GM18508 (cell line): ENCODE results near the gene KCNMB1.
"Not testable (repeated sequence)": the region's sequence is repeated elsewhere in the genome, so short reads cannot be mapped to it uniquely, and the experiment has no call there.

Source experiments
- ATAC-seq: cut with Tn5 transposase; IDR thresholded peaks from one replicate; pipeline ENCODE4 v1.9.1; 2021; ENCODE audit warnings: moderate number of reproducible peaks; ENCODE audit not compliant: insufficient read depth, unreplicated experiment

Gene KCNMB1

DNA sequence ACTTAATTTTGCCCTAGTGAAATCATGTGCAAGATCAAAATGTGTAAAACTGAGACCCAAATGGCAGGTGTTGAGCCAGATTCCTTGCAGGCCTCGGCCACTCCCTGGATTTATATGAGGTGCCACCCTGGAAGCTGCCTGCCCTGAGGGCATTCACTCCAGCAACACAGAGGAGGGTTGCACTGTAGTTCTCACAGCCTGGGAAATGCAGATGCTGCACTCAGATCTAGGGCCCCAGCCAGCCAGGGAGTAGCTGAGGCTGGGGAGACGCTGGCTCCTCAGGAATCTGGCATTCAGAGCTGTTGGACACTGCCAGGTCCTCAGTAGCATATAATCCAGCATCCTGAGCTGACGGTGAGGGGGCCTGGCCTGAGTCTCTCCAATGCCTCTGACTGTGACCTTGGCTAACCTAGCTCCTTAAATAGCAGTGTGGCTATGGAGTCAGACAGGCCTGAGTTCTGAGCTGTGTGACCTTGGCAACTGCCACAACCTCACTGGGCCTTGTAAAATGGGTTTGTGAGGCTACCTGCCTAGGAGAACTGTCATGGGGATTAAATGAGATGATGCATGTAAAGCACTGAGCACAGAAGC lies 8.7 kb downstream of the KCNMB1 start:
- ATAC-seq, result no peak

DNA sequence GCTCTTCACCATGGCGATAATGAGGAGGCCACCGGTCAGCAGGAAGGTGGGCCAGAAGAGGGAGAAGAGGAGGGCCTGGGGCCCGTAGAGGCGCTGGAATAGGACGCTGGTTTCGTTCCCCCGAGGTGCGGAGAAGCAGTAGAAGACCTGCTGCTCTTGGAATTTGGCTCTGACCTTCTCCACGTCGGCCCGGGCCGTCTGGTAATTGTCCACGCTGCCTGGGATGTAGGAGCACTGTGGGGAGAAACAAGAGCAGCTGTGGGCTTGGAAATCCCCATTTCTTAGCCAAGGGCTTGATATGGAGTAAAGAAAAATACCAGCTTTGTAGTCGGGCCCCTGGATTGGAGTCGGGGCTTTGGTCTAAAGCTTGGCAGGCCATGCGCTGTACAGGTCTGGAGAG lies 10.4 kb downstream of the KCNMB1 start:
- ATAC-seq, result no peak

DNA sequence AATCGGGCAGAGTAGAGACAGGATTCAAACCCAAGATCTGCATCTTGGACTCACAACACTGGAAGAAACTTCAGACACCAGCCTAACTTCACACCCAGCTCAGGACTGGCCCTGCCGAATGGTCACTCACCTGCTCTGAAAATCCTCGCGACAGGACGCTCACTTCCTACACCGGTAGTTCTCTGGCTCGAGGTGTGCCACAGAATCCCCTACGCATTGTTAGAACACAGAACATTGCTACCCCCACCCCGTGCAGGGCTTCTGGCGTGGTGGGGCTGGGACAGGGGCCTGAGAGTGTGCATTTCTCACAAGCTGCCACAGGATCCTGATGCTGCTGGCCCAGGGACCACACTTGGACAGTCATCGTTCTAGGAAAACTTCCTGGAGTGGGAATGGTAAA lies 12.1 kb downstream of the KCNMB1 start:
- no peak for ATAC-seq

DNA sequence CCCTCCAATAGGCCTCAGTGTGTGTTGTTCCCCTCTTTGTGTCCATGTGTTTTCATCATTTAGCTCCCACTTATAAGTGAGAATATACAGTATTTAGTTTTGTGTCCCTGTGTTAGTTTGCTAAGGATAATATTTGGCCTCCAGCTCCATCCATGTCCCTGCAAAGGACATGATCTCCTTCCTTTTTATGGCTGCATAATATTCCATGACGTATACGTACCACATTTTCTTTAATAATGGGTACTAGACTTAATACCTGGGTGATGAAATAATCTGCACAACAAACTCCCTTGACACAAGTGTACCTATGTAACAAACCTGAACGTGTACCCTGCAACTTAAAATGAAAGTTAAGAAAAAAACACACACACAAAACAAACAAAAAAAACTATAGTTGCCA lies 12.6 kb downstream of the KCNMB1 start:
- ATAC-seq, result not testable (repeated sequence)

DNA sequence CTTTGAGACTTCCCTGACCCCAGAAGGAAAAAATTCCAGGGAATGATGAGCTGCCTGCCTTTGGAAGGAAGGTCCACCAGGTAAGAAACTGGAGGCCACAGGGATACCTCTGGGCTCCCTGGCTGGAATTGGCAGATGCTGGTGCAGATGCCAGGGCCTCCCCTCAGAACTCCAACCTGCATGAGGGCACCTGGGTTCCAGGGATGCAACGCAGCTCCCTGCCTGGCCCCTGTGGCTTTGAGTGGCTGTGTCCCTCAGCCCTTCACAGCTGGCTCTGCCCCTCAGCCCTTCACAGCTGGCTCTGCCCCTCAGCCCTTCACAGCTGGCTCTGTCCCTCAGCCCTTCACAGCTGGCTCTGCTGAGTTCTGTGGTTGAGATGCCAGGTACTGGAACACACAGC lies 13.9 kb downstream of the KCNMB1 start:
- ATAC-seq, result no peak

DNA sequence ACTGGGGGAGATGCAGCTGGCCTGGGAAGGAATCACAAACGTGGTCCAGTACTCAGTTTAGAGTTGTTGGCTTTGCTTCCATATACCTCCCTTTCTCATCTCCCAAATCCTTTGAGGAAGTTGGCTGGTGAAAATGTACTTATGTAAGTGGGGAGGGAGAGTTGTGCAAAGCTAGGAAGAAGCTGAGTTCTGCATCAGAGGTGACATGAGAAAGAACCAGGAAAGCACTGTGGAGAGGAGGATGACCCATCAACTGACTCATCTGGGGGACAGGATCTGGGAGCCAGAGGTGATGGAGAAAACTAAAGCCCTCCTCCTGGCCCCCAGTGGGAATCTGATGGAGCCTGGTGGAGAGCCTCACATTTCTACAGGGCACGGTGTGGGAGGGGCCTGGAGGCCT lies 16.2 kb downstream of the KCNMB1 start:
- no peak for ATAC-seq

DNA sequence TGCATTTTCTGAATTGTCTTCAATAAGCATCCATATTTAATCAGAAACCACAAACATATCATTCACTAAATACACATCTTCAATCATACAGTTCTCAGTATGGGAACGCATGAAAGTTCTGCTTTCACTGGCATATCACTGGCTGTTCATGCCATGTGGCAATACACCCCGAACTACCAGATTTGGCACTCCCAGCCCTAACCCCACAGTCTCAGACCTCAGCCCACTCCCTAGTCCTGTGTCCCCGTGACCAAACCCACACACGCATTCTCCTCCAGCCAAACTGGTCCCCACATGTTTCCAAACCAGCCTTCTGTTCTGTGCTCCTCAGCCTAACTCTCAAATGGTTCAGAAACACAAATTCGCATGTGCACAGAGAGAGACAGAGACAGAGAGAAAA lies 20.6 kb downstream of the KCNMB1 start:
- ATAC-seq, result no peak

DNA sequence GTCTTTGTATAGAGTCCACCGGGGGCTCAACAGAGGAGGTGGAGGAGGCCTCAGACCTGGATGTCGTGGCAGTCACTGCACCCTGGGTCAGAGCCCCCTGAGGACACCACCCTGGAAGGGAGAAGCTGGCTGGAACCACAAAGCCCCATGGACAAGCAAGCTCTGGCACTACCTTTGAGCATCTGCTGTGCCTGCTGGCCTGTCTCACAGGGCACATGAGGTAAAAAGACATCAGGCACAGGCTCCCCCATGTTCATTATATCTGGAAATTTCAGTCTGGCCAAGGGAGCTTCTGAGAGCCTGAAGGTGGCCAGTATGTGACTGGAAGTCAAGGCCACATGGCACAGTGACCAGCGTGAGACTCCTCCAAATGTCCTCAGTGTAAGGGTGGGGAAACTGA lies 22.9 kb downstream of the KCNMB1 start:
- no peak for ATAC-seq

DNA sequence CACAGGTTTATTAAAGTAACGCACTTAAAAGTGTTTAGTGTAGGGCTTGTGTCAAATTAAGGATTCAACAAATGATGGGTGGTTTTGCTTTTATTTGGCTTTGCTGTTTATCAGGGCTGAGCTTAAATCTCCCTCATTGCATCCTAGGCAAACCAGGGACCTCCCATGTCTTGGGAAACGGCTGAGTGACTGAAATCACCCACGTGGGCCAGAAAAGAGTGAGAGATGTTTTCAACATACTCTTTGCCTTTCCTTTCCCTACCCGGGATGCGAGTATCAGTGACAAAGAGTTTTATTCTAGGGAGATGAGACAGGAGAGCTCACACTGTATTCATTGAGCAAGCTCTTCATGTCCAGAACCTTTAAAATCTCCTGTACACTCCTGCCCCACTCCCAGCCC lies 23.3 kb downstream of the KCNMB1 start:
- no peak for ATAC-seq

DNA sequence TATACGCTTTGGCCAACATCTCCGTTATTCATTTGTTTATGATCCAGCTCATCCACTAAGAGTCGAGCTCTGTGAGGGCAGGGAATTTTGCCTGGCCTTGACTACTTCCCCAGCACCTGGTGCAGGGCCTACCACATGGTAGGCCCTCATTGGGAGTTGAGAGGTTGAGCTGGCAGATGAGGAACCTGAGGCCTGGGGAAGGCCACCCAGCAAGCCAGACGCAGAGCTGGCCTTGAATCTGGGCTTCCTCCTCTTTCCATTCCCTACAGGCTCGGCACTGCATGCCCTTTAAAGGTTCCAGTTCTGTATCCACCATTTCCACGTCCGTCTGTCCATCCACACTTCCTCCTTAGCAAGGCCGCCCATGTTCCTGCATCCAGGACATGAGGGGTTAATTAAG lies 24.2 kb downstream of the KCNMB1 start:
- no peak for ATAC-seq

DNA sequence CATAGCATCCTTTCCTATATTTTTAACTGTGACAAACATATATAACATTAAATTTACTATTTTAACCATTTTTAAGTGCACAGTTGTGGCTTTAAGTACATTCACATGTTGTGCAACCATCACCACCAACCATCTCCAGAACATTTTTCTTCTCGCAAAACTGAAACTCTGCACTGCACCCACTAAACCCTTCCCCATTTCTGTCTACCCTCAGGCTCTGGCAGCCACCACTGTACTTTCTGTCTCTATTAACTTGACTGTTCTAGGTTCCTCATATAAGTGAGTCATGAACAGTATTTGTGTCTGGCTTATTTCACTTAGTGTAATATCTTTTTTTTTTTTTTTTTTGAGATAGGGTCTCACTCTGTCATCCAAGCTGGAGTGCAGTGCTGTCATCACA lies 25.5 kb downstream of the KCNMB1 start:
- no peak for ATAC-seq

DNA sequence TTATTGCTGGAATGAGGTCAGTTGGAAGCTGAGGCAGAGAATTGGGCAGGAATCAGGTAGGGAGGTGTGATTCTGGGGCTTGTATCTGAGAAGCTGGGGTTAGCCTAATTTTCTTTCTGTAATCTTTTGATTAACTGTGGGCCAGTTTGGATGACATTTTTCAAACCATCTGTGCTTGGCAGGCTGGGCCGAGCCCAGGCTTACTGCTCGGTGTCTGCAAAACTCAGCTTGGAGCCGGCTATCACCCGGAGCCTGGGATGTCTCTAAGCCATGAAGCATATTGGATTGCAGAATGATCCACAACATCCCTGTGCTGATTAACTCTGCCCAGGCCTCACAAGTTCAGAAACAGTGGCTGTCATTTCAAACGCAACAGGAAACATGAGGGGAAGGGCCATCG lies 26.5 kb downstream of the KCNMB1 start:
- no peak for ATAC-seq

DNA sequence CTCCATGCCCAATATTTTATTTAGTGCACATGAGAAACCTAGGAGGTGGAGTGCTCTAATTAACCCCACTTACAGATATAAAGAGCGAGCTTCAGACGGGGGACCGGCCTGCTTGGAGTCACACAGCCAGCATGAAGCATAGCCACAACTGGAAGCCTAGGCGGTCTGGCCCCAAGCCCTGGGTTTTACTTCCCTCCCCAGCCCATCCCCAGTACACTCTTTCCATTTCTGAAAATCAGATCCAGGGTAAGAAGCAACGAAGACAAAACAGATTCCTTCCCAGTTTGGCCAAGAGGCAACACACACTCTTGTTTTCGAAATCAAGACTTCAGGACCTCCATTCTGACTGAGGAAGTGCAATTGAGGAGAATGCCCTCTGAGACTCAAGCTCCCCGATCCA lies 27.1 kb downstream of the KCNMB1 start:
- ATAC-seq, result no peak

DNA sequence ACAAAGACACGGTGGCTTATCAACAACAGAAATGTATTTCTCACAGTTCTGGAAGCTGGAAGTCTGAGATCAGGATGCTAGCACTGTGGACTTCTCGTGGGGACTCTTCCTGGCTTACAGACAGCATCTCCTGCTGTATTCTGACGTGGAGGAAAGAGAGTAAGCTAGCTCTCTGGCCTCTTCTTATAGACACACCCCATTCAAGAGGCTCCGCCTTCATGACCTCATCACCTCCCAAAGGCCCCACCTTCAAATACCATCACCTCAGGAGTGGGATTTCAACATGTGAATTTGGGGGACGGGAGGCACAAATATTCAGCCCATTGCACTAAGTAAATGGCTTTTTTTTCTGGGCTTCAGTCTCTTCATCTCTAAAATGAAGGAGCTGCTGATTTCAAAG lies 27.6 kb downstream of the KCNMB1 start:
- no peak for ATAC-seq

DNA sequence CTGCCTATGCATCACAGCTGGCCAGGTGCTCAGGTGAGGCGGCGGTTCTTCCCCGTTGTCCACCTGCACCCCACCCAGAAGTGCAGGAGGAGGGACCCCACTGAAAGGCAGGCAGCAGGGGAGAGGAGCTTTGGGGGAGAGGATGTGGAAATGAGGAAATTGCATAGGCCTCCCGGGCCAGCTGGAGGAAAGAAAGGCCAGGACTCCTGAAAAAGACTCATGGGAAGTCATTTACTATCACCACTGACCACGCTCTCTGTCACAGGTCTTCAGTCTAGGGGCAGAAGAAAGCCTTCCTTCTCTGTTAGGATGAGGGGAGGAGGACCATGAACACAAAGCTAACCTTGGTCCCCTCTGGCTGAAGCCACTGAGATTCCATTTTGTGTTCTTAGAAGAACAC lies 28.1 kb downstream of the KCNMB1 start:
- no peak for ATAC-seq

DNA sequence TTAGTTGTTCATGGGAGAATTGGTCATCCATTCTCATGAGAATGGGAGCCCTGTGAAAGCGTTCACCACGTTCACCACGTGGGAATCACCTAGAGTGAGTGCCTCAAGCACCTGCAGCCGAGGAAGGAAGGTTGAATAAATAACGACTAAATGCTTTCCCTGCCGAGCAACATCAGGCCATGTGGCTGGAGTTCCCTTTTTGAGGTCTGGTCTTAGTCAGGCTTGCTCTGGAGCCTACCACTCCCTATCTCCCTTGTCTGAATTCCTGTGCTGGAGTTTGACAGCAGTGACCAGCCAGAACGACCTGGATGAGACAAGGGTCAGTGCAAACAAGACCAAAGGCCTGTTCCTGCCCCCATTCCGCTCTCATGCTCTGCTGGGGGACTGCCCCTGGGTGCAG lies 28.5 kb downstream of the KCNMB1 start:
- no peak for ATAC-seq

DNA sequence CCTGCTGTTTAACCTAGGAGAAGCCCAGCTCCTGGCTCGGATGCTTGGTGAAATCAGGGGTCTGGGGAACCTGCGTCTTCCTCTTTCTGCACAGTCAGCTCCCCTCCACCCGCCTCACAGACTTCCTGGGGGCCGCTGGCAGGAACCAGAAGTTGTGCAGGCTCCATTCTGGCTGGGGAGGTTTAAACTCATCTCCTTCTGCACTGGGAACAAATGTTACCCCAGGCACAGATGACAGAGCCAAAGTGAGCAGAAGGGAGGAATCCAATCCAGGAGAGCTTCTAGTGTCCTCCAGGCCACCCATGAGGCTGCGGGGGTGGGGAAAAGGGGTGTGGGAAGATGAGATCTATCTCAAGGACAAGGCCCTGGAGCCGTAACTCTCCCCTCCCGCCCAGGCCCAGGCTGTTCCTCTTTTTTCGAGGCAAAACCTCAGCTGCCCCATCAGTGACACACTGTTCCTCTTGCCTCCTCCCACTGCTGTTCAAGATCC lies 31.2 kb downstream of the KCNMB1 start:
- ATAC-seq, result no peak

DNA sequence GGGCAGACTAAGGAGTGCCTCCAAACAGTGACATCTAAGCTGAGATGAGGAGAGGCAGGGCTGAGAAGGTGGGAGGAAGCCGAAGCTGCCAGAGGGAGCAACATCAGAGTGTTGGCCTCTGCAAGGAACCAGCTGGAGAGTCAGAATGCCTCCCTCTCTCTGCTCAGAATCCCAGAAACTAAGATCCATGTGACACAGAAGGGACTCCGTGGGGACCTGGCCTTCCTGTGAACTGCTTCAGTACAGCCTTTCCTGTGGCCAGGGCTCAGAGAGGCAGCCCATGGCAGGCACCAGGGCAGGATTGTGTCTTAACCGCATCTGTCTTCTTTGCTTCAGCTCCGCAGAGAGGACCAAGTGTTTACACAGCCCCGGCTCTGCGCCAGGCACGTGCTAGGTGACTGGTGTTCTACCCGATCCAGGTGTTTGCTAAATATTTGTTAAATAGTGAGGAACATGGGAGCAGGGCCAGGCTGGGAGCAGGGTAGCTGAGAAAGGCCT lies 33.5 kb downstream of the KCNMB1 start:
- no peak for ATAC-seq

DNA sequence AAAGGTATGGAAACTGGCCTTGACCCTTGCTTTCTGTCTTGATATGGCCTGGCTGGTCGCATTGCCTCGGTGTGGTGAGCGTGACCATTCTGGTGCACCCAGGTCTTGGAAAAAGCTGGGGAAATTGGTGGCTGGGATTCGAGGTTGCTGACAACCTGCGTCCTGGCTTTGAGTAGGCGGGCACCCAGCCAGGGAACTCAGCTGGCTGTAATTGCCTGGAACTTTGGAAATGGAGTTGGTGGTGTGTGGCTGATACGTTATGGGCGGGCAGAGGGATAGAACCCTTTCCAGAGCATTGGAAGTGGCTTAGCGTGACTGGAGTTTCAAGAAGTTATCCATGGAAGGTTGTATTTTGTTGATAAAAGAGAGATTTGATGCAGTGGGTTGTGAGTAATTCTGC lies 35.2 kb downstream of the KCNMB1 start:
- ATAC-seq, result no peak

DNA sequence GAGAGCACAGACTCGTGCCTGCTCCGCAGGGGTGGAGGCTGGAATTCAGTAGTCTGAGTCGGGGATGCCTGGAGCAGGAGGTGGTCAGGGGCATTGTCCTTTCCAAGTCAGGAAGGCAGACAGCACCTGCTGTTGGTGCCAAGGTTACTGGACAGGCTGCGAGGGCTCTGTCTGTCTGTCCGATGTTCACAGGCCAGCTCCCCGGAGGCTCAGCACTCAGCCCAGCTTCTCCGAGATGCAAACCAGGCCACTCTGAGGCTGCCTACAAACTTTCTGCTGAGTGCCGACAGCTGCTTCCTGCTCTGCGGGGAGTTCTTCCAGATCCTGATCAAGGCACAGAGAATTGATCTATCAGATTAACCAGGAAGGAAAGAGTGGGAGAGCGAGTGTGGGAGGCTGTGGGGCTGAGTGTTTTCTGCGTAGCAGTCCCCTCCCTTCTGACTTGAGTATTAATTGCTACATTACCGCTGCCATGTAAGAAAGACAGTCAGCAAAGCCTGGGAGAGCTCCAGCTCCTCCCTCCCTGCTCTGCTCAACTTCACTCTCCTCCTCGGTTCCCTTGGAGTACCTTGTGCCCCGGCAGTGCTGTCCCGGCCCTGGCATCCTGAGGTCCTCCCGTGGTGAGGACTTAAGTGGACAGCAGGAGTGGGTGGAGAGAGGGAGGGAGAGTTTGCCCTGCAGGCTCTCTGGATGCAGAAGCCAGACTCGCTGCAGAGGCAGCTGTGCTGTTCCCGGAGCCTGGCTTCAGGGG lies 36.0 kb downstream of the KCNMB1 start:
- ATAC-seq, result no peak

DNA sequence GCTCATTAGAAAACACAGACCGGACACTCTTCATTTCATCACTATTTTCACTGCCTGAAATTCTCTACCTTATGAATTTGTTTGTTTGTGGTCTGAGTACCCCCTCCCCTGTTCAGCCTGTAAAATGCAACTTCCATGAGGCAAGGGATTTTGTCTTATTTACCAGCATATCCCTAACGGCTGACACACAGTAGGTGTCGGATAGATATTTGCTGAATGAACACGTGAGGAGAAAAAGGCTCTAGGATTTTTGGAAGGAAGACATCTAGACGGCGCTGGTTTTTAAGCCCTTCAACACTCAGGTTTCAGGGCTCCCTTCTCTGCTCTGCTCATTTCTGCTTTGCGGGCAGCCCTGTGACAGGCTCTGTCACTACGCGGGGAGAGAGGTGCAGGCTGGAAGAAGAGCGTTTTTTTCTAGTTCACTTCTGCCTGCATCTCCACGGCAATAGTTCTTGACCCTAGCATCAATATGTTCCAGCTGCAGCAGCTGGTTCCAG lies 41.0 kb downstream of the KCNMB1 start:
- no peak for ATAC-seq

DNA sequence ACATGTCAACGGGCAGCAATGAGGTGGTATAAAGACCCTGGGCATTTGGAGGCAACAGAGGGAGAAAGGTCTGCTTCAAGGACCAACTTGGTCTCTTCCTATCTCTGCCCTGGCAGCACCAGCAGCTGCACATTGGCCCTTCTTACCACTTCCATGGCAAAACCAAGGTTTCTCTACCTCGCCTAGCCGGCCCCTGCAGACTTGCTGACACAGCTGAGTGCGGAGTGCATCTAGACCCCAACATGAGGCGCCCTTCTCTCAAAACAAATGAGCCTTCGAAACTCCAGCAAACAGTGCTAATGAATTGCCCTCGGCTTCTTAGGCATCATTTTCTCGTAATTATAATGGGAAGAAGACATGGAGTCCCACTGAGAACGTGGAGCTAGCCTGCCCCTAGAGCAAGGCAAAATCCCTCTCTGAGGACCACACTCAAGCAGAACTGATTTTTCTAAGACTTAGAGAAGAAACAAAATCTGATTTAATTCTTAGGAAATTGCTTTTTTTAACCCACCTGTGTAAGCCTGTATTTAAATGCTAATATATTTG lies 42.1 kb downstream of the KCNMB1 start:
- no peak for ATAC-seq
